GM12875 (cell line): Measurements from ENCODE around the gene ZCCHC17.
"Not testable (repeated sequence)": the region's sequence is repeated elsewhere in the genome, so short reads cannot be mapped to it uniquely, and the experiment has no call there.

Experiments
- H3K4me3 ChIP-seq: one replicate; pipeline ENCODE4 v1.5.1; 2011; ENCODE audit warnings: low read depth, low read length, control low read depth
- TF ChIP-seq, protein P1 (sequence below): IDR thresholded peaks from 2 replicates; pipeline ENCODE4 v1.5.1; 2011; ENCODE audit warnings: low read depth, mild to moderate bottlenecking, control low read depth, inconsistent platforms, low read length, moderate library complexity, borderline replicate concordance; ENCODE audit not compliant: insufficient read depth

ZCCHC17 gene, protein sequence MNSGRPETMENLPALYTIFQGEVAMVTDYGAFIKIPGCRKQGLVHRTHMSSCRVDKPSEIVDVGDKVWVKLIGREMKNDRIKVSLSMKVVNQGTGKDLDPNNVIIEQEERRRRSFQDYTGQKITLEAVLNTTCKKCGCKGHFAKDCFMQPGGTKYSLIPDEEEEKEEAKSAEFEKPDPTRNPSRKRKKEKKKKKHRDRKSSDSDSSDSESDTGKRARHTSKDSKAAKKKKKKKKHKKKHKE

DNA sequence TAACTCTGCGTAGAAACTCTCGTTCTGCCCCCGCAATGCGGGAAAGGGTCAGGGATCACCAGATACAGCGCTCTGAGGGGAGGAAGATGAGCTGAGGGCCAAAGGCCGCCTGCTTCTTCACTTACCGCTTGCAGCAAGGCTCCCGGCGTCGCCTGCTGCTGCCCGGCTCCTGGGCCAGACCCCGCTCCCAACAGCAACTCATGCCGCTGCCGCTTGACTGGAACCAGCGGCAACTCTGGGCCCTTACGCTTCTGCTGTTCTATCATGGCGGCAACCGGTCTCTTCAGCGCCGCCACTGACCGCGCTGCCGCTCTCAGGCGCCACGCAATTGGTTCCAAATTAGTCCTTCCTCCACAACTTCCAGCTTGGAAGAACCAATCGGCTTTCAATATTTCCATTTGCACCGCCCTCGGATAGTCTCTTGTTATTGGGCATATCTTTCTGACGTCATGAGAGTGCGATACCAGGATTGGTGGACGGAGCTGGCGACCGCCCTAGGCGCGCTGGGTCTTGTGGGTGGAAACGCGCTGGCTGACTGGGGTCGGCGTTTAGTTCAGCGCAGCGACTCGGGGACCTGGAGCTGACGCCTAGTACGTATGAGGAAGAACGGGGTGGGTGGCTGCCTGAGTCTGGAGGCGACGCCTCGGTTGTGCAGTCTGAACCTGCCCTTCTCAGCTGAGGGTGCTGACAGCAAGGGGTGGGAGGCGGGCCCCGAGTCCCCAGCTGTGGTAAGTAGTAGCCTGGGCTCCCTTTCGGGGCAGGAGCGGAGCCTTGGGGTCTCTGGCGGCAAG lies at the start of gene ZCCHC17, which contains the start of gene SNRNP40:
Gene ZCCHC17 (plus strand): TSS at position 547 of the 791 bp plus-strand sequence. CDS start 13,067 bp downstream, outside the sequence.
Gene SNRNP40 (minus strand): TSS at position 303 of the 791 bp plus-strand sequence. CDS start 37 bp downstream, at position 266.
- peak within 1 kb of the TSS; percentile 98 for H3K4me3 ChIP-seq
- TF ChIP-seq, protein P1, sequence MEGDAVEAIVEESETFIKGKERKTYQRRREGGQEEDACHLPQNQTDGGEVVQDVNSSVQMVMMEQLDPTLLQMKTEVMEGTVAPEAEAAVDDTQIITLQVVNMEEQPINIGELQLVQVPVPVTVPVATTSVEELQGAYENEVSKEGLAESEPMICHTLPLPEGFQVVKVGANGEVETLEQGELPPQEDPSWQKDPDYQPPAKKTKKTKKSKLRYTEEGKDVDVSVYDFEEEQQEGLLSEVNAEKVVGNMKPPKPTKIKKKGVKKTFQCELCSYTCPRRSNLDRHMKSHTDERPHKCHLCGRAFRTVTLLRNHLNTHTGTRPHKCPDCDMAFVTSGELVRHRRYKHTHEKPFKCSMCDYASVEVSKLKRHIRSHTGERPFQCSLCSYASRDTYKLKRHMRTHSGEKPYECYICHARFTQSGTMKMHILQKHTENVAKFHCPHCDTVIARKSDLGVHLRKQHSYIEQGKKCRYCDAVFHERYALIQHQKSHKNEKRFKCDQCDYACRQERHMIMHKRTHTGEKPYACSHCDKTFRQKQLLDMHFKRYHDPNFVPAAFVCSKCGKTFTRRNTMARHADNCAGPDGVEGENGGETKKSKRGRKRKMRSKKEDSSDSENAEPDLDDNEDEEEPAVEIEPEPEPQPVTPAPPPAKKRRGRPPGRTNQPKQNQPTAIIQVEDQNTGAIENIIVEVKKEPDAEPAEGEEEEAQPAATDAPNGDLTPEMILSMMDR = no peak

DNA sequence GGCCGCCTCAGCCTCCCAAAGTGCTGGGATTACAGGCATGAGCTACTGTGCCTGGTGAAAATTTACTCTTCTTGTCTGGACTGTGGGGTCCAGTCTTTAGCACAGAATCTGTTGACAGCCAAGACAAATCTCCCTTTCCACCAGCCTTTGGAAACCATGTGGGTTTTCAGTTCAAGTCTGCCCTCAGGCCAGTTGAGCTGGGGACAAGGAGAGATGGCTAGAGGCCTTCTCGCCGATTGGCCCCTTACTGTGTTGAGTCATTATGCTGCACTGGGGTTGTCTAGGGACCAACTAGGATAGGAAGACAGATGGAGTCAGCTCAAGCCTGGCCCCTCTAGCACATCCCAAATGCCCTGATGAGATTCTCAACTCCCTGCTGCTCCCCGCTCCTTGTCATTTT lies 48.6 kb upstream of the ZCCHC17 start:
- H3K4me3 ChIP-seq = no peak overlapping the region
- TF ChIP-seq, protein P1 = no peak

DNA sequence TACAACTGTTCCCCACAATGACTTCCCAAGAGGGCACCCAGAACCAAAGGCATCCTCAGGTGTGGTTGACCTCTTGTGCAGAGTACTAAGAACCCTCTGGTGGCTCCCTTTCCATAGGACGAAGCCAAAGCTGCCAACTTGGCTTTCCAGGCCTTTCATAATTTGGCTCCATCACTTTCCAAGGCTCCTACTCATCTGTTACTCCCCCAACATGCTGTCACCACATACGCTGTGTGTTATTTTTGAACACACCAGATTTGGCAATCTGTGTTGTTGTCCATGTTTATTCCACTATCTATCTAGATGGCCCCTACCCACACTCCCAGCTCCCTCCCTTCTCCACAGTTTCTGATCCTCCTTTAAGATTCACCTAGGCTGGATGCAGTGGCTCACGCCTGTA lies 47.0 kb upstream of the ZCCHC17 start:
- no peak overlapping the region for H3K4me3 ChIP-seq
- TF ChIP-seq, protein P1 = no peak

DNA sequence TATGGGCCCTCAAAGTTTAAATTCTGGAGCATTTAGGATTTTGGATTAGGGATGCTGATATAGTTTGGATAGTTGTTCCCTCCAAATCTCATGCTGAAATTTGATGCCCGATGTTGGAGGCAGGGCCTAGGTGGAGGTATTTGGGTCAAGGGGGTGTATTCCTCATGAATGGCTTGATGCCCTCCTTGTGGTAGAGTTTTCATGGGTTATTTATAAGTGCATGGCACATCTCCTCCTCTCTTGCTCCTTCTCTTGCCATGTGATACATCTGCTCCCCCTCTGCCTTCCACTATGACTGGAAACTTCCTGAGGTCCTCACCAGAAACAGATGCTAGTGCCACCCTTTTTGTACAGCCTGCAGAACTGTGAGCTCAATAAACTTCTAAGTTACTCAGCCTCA lies 39.6 kb upstream of the ZCCHC17 start:
- TF ChIP-seq, protein P1 = no peak
- H3K4me3 ChIP-seq = no peak overlapping the region

DNA sequence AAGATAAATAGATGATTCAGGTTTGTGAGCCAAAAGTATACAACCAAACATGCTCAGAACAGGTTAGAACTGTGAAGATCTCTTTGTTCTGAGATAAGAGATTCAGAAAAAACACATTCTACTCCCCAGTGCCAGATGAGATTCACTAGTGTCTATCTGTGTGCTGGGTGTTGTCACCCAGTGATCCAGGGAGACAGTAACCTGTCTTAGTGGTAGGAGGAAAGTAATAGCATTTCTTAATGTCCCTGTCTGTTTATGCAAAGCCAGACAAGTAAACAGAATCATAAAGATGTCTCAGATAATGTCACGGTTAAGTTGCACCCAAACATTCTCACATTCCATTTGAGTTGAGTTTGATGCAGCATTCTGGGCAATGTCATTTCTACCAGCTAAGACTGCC lies 38.3 kb upstream of the ZCCHC17 start:
- TF ChIP-seq, protein P1 = no peak
- H3K4me3 ChIP-seq = no peak overlapping the region

DNA sequence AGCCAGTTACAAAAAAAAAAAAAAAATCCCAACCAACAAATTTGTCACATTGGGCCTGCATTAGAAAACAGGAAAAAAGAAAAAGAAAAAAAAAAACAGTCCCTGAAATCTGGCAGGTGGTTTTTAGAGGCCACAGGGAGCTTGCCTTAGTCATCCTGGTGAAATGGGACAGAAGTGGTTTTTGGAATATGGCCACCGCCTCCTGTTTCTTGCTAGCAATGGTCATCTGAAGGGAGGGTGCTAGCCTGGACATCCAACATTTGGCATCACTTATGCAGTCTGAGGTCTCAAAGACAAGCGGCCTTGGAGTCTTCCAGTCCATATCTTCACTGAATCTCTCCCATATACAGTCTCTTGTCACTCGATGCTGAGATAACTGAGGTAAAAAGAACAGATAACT lies 37.1 kb upstream of the ZCCHC17 start:
- H3K4me3 ChIP-seq = no peak overlapping the region
- TF ChIP-seq, protein P1 = no peak

DNA sequence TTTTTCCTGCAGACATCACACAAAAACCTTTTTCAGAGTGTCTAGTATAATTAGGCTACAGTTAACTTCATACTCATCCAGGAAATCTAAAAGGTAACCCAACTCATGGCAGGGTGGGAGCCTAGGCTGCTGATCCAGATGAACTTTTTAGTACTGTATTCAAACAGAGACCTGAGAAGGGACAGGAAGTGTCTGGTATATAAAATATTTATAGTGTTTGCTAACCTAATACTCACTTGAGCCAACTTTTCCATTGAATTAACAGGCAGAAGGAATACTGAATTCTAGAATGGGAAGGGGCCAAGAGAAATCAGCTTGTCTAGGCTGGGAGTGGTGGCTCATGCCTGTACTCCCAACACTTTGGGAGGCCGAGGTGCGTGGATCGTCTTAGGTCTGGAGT lies 34.9 kb upstream of the ZCCHC17 start:
- TF ChIP-seq, protein P1 = no peak

DNA sequence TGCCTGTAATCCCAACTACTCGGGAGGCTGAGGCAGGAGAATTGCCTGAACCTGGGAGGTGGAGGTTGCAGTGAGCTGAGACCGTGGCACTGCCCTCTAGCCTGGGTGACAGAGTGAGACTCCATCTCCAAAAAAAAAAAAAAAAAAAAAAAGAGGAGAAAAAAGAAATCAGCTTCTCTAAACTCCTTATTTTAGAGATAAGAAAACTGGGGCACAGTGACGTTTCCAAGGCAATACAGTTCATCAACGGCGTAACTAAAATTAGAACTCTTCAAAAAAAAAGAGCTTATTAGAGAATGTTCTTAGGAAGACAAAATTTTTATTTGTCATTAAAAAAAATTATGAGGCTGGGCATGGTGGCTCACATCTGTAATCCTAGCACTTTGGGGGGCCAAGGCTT lies 34.4 kb upstream of the ZCCHC17 start:
- H3K4me3 ChIP-seq = not testable (repeated sequence)

More for the DNA sequence above, 34.9 kb upstream of the ZCCHC17 start:
- H3K4me3 ChIP-seq = no peak overlapping the region
